Mesothelial cell of epicardium (in vitro differentiated cells): Measurements from ENCODE around the gene CDKL1. TPM values are rescaled to one million over a fixed set of nuclear protein-coding genes. Genes with fewer than 3 reads are reported as not detected.

Experiments
- DNase-seq, 2 experiments: peaks; one replicate each; pipeline ENCODE4 v3.0.0; 2021; ENCODE audit warnings: low spot score in 2 of 2; ENCODE audit not compliant: unreplicated experiment in 2 of 2
- H3K27ac Mint-ChIP-seq: 2 replicates; pipeline ENCODE4 v1.8.0; 2021; ENCODE audit warnings: mixed read lengths
- H3K27me3 Mint-ChIP-seq: 2 replicates; pipeline ENCODE4 v1.8.0; 2021; ENCODE audit warnings: low read depth, mixed read lengths
- H3K36me3 Mint-ChIP-seq: 2 replicates; pipeline ENCODE4 v1.8.0; 2021; ENCODE audit warnings: mixed read lengths
- H3K4me1 Mint-ChIP-seq: 2 replicates; pipeline ENCODE4 v1.8.0; 2021; ENCODE audit warnings: mixed read lengths
- H3K4me3 Mint-ChIP-seq: 2 replicates; pipeline ENCODE4 v1.8.0; 2021; ENCODE audit warnings: mild to moderate bottlenecking, moderate library complexity, mixed read lengths
- H3K9me3 Mint-ChIP-seq: 2 replicates; pipeline ENCODE4 v1.8.0; 2021; ENCODE audit warnings: mixed read lengths
- CTCF ChIP-seq: fragments of 200-600 bp; sonication (generic); IDR thresholded peaks from one replicate; pipeline ENCODE4 v1.5.0; 2021; ENCODE audit warnings: antibody characterized with exemption; ENCODE audit not compliant: unreplicated experiment
- total RNA-seq: library from RNA; stranded (reverse); gene quantifications from 3 replicates; pipeline ENCODE4 v1.2.1, GENCODE V29; 2021

Gene CDKL1
- total RNA-seq, 1 donor from 2014 or later = 1.8 TPM

GRCh38 chr14:50311337-50311971 lies 85.2 kb downstream of the CDKL1 start:
- Mint-ChIP-seq H3K4me1 (peaks cover 18% of the 10 kb centered on the region), H3K9me3 (peaks cover 12% of the 10 kb centered on the region), H3K36me3 (peaks cover 20% of the 10 kb centered on the region), H3K27ac (peak overlapping the region; percentile 77), H3K27me3 (no peaks in the 10 kb centered on the region), H3K4me3 (peak overlapping the region; percentile 89)
- TF ChIP-seq CTCF = peak; percentile 20
- no peak for DNase-seq

DNA sequence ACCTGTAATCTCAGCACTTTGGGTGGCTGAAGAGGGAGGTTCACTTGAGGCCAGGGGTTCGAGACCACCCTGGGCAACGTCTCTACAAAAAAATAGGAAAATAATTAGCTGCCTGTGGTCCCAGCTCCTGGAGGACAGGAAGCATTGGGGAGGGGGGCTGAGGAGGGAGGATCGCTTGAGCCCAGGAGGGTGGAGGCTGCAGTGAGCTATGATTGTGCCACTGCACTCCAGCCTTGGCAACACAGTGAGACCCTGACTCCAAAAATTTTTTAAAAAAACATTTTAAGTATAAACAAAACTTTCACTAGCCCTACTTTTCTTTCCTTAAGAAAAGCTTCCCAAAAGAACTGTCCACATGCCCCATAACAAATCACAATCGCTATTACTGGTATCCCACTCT lies 86.2 kb downstream of the CDKL1 start:
- peaks cover 3% of the 10 kb centered on the region for H3K9me3 Mint-ChIP-seq
- H3K27ac Mint-ChIP-seq = no peak overlapping the region
- H3K4me3 Mint-ChIP-seq = peak overlapping the region; percentile 89
- peaks cover 18% of the 10 kb centered on the region for H3K4me1 Mint-ChIP-seq
- TF ChIP-seq CTCF = no peak
- DNase-seq = no peak
- H3K36me3 Mint-ChIP-seq = peaks cover 11% of the 10 kb centered on the region
- no peaks in the 10 kb centered on the region for H3K27me3 Mint-ChIP-seq

- no peaks in the 10 kb centered on the region for H3K27me3 Mint-ChIP-seq
- no peaks in the 10 kb centered on the region for H3K9me3 Mint-ChIP-seq
- no peak for TF ChIP-seq CTCF
- H3K27ac Mint-ChIP-seq = no peak overlapping the region
- H3K4me1 Mint-ChIP-seq = peaks cover 16% of the 10 kb centered on the region
- no peak overlapping the region for H3K4me3 Mint-ChIP-seq
- peaks cover 5% of the 10 kb centered on the region for H3K36me3 Mint-ChIP-seq
- DNase-seq = no peak
Measured at GRCh38 chr14:50308363-50308915, 88.2 kb downstream of the CDKL1 start.

- peaks cover 34% of the 10 kb centered on the region for H3K36me3 Mint-ChIP-seq
- peaks cover 15% of the 10 kb centered on the region for H3K9me3 Mint-ChIP-seq
- no peak for TF ChIP-seq CTCF
- no peak overlapping the region for H3K27ac Mint-ChIP-seq
- H3K4me3 Mint-ChIP-seq = no peak overlapping the region
- no peaks in the 10 kb centered on the region for H3K4me1 Mint-ChIP-seq
- H3K27me3 Mint-ChIP-seq = no peaks in the 10 kb centered on the region
- no peak for DNase-seq
Measured at GRCh38 chr14:50303744-50304471, 92.8 kb downstream of the CDKL1 start.

DNA sequence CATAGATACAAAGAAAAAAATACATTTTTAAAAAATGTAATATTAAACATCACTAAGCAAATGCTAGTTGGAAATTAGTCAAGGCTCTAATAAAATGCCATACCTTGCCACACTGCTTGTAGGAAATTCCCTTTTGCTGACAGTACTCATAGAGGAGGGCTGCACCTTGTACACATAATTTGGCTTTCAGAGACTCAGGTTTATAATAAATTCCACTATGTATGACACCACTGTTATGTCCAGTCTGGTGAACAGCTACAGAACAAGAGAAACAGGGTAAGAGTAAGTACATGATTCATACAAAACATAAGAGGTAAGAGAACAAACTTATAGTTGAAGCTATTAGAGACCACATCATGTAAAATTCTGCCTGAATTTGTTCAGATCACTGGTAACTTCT lies 94.8 kb downstream of the CDKL1 start:
- peaks cover 43% of the 10 kb centered on the region for H3K36me3 Mint-ChIP-seq
- no peaks in the 10 kb centered on the region for H3K4me1 Mint-ChIP-seq
- H3K4me3 Mint-ChIP-seq = no peak overlapping the region
- H3K27me3 Mint-ChIP-seq = no peaks in the 10 kb centered on the region
- no peak for TF ChIP-seq CTCF
- peaks cover 24% of the 10 kb centered on the region for H3K9me3 Mint-ChIP-seq
- H3K27ac Mint-ChIP-seq = no peak overlapping the region
- no peak for DNase-seq
